HG03175 (cell line): ENCODE data around the gene C20orf204.

Experiments
- ATAC-seq: cut with Tn5 transposase; IDR thresholded peaks from one replicate; pipeline ENCODE4 v1.9.1; 2021; ENCODE audit warnings: mild to moderate bottlenecking, moderate library complexity; ENCODE audit not compliant: unreplicated experiment

Gene C20orf204

GRCh38 chr20:64070244-64070993 lies 34.4 kb downstream of the C20orf204 start:
- ATAC-seq: no peak

- ATAC-seq: no peak
Measured at GRCh38 chr20:64071341-64072332, 35.7 kb downstream of the C20orf204 start.

- no peak for ATAC-seq
Measured at GRCh38 chr20:64072498-64073063, 36.6 kb downstream of the C20orf204 start.

GRCh38 chr20:64073476-64074183 lies 37.6 kb downstream of the C20orf204 start:
- no peak for ATAC-seq

GRCh38 chr20:64074184-64074789 lies 38.3 kb downstream of the C20orf204 start:
- ATAC-seq: no peak

- no peak for ATAC-seq
Measured at GRCh38 chr20:64074963-64075362, 39.0 kb downstream of the C20orf204 start.

- ATAC-seq: no peak
Measured at GRCh38 chr20:64075556-64075955, 39.6 kb downstream of the C20orf204 start.

- no peak for ATAC-seq
Measured at GRCh38 chr20:64076061-64076997, 40.3 kb downstream of the C20orf204 start.

- no peak for ATAC-seq
Measured at GRCh38 chr20:64077094-64077493, 41.1 kb downstream of the C20orf204 start.

GRCh38 chr20:64077541-64077875 lies 41.5 kb downstream of the C20orf204 start:
- ATAC-seq: no peak

- peak; percentile 32 for ATAC-seq
Measured at GRCh38 chr20:64077876-64078551, 42.0 kb downstream of the C20orf204 start.

GRCh38 chr20:64078934-64079272 lies 42.9 kb downstream of the C20orf204 start:
- ATAC-seq: no peak

GRCh38 chr20:64079273-64080012 lies 43.5 kb downstream of the C20orf204 start, which contains the start of gene RGS19:
Gene RGS19, minus strand, starts transcription at chr20:64079518. Its CDS starts 2,632 bp downstream, at chr20:64076886.
- ATAC-seq: peak; percentile 38

- no peak for ATAC-seq
Measured at GRCh38 chr20:64080013-64080812, 44.2 kb downstream of the C20orf204 start, which contains the start of gene OPRL1. Gene OPRL1, plus strand, starts transcription at chr20:64080082. Its CDS starts 12,639 bp downstream, at chr20:64092721.

- ATAC-seq: no peak
Measured at GRCh38 chr20:64080813-64081623, 45.0 kb downstream of the C20orf204 start.

GRCh38 chr20:64081624-64081964 lies 45.6 kb downstream of the C20orf204 start:
- no peak for ATAC-seq
